GM21515 (cell line): ENCODE results near the gene MMEL1.
"Not testable (repeated sequence)": the region's sequence is repeated elsewhere in the genome, so short reads cannot be mapped to it uniquely, and the experiment has no call there.

ENCODE experiments used
- ATAC-seq: cut with Tn5 transposase; IDR thresholded peaks from one replicate; pipeline ENCODE4 v1.9.1; 2021; ENCODE audit not compliant: unreplicated experiment

Gene MMEL1

DNA sequence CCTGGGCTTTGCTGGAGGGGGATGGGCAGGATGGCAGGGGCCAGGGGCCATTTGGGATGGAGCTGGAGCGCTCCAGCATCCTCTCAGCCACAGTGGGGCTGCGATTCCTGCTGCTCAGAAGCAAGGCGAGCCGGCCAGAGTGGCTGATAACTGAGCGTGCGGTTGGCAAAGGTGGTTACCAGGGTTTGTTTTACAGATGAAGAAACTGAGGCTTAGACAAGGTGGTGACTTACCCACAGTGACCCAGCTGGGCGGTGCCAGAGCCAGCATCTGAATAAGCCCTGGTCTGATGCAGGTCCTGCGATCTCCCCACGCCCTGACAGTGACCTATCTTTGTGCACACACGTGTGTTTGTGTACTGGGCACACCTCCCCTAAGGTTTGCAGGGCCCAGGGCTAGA, 52.1 kb downstream of the MMEL1 start:
- ATAC-seq = no peak

DNA sequence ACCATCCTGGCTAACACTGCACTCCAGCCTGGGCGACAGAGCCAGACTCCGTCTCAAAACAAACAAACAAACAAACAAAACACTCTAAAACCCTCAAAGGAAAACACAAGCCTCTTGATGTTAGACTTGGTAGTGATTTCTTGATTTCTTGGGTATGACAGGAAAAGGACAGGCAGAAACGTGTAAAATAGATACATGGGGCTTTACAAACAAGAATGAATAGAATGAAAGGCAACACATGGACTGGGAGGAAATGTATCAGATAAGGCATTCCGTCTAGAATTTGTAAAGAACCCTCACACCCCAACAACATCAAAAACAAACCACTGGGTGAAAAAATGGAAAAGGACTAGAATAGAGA, 54.1 kb downstream of the MMEL1 start:
- ATAC-seq = no peak

DNA sequence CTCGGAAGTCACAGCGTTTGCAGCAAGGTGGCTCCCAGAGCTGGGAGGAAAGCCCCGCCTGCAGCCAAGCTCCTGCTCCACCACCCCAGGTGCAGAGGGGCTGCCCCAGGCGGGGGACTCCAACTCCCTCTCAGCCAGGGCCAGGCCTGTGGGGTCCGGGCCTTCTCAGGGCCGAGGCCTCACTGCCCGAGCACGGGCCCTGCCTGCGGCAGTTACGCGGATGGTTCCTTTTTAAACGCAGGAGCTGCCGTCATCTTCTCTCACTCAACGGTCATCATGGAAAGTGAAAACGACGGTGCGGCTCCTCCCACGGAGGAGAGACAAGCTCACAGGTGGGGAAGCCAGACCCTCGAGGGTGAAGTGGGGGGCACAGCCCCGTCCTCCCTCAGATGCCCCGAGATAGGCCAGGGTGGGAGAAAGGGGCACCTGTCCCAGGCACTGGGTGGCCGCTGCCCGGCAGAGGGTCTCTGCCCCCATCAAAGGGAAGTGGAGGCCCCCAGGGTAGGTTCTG, 55.2 kb downstream of the MMEL1 start:
- peak; percentile 39 for ATAC-seq

DNA sequence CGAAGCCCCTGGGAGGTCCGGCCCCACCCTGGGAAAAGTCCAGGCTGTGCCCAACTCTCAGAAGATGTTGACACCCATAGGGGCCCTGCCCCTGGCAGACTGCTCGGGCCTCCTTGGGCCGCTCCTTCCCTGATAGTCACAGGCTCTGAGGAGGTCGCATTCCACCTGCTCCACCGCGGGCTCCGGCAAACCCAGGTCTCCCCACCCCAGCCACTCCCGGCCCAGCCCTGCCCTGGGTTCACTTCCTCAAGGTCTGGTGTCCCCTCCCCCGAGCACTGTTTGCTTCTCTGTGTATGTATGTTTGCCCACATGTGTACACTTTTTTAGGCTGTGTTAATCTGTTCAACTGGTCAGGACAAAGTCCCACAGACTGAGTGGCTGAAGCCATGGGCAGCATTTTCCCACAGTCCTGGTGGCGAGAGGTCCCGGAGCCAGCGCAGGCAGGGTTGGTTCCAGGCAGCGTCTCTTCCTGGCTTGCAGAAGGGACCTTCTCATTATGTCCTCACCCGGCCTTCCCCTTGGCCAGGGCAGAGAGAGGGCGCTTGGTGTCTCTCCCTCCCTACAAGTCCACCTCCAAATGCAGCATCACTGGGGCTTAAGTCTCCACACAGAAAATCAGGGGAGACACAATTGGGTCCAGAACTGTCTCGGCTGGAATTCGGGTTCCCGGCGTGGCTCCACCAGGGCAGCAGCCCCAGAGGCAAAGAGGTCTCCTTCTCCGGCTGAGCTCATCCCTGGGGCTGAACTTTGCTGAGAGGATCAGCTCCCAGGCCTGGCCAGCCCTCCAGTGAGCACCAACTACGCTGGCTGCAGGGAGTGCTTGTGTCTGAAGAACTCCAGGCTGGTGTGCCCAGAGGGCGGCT, 56.8 kb downstream of the MMEL1 start:
- no peak for ATAC-seq

DNA sequence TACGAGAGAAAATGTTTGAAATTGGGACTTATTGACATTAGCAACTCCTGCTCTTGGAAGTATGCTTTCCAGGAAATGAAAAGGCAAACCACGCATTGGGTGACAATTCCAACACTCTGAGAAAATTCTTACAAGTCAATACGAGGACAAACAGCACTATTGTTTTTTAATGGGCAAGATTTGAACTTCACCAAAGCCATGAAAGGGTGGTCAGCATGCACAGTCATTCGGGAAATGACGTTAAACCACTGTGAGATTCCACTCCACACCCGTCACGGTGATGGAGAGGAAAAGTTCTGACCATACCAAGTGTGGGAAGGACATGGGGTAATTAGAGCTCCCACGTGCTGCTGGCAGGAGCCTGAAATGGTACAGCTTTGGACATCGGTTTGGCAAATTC, 58.5 kb downstream of the MMEL1 start:
- ATAC-seq = no peak

DNA sequence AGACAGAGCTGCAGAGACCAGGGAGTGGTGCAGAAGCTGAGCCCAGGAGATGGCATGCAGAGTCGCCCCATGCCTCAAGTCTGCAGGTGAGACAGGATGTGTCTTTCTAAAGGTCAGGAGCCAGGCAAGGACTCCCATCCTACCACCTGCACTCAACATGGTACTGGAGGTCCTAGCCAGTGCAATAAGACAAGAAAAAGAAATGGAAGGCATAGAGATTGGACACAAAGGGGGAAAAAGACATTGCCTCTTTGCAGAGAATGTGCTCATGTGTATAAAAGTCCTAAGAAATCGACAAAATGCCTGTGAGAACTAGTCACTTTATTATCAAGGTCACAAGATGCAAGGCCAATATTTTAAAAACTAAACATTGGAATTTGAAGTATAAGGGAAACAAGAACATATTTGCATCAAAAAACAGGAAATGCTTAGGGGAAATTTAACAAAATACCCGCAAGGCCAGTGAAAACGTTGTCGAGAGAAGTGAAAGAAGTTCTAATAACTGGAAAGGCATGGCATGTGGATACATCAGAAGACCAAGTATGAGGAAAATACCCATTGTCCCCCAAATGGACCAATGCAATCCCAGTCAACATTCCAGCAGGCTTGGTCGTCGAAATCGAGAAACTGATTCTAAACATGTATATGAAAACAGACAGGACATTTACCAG, 59.4 kb downstream of the MMEL1 start:
- ATAC-seq = no peak

DNA sequence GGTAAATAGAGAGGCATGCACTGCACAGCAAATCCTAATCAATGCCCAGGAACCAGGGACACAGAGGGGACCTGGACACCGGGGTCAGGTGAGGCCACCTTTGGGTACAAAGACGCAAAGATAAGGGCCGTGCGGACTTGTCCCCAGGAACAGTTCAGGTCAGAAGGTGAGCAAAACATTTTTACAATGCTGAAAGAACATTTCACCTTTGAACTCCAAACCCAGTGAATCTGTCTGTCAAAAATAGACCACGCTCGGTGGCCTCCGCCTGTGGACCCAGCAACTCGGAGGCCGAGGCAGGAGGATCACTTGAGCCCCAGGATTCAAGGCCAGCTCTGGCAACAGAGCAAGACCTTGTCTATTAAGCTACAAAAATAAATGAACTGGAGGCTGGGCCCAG, 61.5 kb downstream of the MMEL1 start:
- no peak for ATAC-seq

DNA sequence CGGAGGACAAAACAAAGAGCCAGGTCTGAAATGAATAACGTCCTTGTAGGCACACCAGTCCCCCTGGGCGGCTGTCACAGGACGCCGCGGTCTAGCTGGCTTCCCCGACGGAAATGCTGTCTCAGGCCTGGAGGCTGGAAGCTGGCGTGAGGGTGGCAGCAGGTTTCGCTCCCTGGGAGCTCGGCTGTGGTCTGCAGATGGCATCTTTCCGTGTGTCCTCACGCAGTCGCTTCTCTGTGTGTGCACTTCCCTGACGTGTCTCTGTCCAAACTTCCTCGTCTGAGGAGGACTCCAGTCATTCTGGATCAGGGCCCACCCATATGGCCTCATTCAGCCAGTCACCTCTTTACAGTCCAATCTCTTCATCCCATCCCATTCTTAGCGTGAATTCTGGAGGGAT, 62.5 kb downstream of the MMEL1 start:
- no peak for ATAC-seq

DNA sequence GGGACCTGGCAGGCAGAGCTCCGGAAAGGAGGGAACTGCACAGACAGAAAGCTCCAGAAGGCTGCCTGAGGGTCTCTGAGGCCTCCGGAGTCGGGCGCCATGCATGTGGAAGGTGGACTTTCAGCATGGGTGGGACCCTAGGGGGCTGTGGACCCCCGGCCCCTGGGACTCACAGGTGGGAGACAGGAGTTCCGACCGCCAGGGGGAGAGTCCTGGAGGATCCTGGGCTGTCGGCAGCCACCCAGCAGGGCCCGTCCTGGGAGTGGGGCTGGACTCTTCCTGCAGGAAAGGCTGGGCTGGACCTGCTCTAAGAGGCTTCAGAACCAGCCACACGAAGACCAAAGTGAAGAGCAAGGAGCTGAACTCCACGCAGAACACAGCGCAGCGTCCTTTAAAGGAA, 63.1 kb downstream of the MMEL1 start:
- not testable (repeated sequence) for ATAC-seq

DNA sequence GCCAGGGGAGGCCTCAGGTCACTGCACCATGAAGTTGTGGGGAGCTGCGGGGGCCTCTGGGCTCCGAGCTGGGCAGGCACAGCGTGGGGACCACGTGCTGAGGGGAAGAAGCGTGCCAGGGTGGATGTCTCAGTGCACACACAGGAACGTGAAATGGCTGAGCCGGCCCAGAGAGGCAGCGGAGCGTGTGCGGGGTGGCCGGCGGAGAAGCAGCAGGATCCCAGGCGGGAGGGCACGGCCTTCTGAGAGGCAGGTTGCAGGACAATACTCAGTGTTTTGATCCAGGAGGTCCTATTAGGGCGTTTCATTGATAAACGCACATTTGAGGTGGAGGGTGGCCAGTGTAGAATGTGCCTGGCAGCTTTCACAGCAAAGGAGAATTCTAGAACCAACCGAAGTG, 63.8 kb downstream of the MMEL1 start:
- ATAC-seq = no peak

DNA sequence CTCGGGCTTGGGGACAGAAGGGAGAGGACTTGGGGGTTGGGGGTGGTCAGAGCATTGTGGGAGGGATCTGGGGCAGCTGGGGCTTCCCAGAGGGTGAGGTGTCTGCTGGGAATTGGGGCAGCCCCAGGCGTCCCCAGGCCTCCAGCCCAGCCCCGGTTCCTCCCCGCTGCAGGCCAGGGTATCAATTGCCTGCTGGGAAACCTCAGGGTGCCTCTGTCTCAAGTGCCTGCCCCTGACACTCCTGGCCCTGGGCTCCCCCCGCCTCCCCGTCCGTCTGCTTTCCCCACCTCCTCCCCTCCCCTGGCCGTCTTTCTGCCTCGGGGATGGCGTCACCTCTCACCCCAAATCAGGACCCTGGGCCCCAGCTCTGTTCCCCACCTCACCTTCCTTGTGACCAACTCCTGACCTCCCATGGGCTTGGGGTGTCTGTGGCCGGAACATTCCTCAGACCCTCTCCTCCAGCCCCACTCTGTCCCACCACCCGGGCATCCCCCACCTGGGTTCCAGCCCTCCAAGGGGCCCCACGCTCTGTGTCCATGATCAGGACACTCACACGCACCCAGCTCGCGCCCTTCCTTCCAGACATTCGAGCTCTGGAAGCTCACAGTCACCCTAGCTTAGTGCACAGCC, 64.5 kb downstream of the MMEL1 start:
- ATAC-seq = not testable (repeated sequence)

DNA sequence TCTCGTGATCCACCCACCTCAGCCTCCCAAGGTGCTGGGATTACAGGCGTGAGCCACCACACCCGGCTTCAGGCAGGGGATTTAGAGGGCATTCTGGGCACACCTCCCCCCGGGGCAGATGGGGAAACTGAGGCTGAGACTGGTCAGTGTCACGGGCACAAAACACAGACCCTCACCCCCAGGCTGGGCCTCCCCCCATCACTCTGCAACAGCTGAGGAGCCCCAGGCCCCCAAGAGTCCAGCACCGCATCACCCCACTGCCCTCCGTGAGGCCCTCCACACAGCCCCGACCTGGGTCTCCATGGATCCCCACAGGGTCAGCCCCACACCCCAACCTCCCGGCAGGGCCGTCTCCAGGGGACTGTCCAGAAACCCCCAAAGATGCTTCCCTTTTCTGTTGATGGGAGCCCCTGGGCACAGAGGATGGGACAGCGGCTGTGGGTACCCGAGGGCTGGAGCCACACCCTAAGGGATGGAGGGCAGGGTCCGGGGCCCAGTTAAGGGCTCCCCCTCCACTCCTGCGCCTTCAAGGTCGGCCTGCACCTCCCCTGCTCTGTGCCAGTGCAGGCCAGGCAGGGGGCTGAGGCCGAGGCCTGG, 65.6 kb downstream of the MMEL1 start:
- ATAC-seq = no peak

DNA sequence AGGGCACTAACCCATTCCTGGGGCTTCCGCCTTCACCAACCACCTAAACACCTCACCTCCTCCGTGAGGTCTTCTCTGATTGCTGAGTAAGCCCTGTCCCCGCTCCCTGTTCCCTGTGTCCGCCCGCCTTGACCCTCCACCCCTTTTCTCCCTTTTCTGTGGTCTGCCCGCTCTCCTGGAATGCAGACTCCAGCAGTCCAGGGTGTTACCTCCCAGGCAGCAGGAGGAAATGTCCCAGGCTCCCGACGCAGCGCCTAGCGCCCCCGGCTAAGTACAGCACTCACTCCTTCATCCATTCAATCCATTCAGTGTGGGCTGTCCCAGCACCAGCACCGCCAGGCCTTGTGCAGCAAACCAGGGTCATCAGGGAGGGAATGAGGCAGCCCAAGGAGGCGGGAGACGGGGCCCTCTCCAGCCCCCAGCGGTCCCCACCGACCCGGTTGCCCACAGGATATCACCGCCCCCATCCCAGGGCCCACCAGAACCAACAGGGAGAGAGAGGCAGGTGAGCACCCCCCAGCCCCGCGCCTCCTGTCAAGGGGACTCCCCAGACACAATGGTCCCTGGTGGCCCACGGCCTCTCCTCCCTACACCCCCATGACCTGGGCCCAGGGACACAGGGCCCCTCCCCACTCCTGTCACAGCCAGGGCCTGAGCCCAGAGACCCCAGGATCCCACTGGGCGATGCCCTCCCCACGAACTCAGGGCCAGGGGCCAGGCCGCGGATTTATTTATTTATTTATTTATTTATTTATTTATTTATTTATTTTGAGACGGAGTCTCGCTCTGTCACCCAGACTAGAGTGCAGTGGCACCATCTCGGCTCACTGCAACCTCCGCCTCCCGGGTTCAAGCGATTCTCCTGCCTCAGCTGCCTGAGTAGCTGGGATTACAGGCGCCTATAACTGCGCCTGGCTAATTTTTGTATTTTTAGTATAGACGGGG, 66.4 kb downstream of the MMEL1 start:
- no peak for ATAC-seq

DNA sequence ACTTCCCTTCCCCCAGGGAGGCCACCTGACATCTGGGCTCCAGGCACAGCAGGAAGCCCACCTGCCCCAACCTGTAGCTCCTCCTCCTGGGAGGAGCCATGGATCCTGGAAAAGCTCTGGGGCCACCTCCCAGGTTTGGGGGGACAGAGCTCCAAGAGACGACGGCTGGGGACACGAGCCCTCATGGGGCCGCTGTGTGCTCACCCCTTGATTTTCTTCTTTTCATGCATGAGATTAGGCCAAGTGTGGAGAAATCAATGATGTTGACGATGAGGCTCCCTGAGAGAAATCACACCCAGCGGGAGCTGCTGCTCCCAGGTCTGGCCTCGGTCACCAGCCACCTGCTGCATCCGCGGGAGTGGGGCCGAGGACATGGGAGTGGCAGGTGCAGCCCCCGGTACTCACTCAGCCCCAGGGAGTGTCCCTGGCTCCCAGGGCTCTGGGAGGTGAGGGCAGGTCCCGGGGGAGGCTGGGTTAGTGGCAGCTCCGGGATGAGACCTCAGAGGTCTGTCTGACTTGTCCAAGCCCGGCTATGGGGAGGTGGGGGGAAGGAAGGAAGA, 67.9 kb downstream of the MMEL1 start:
- no peak for ATAC-seq

DNA sequence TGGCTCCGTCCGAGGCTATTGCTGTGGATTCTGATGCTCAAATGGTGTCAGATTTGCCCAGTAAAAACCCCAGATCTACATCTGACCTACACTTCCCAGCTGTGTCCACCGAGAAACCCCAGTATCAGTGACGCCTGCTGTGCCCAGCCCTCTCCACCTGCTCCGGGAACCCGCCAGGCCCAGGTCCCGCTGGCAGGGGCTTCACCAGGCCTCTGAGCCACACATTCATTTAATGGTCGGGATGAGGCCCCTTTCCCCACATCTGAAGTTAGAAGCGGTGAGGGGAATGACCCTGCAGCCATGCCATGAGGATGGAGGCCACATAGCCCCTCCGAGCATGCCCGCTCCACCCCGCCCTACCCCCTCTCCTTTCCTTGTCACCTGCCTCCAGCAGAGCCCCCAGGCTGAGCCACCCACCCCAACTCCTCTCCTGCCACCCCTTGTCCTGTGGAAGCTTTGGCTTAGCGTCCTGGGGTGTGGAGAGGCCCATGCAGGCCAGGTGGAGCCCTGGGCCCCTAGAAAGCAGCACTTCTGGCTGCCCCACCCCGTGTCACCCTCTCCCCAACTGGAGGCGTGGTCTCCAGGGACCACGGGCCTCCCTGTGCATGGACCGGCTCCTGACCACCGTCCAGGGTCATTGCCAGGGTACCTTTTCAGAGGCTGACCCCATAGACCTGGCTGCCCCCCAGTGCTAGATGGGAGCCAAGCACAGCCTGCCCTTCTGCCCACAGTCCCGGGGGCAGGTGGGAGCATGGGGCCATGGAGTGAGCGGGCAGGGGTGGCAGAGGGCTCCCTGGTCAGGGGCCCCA, 68.6 kb downstream of the MMEL1 start:
- ATAC-seq = no peak

DNA sequence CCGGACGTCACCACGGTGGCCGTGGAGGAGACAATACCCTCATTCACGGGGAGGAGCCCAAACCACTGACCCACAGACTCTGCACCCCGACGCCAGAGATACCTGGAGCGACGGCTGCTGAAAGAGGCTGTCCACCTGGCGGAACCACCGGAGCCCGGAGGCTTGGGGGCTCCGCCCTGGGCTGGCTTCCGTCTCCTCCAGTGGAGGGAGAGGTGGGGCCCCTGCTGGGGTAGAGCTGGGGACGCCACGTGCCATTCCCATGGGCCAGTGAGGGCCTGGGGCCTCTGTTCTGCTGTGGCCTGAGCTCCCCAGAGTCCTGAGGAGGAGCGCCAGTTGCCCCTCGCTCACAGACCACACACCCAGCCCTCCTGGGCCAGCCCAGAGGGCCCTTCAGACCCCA, 69.6 kb downstream of the MMEL1 start:
- ATAC-seq = no peak

DNA sequence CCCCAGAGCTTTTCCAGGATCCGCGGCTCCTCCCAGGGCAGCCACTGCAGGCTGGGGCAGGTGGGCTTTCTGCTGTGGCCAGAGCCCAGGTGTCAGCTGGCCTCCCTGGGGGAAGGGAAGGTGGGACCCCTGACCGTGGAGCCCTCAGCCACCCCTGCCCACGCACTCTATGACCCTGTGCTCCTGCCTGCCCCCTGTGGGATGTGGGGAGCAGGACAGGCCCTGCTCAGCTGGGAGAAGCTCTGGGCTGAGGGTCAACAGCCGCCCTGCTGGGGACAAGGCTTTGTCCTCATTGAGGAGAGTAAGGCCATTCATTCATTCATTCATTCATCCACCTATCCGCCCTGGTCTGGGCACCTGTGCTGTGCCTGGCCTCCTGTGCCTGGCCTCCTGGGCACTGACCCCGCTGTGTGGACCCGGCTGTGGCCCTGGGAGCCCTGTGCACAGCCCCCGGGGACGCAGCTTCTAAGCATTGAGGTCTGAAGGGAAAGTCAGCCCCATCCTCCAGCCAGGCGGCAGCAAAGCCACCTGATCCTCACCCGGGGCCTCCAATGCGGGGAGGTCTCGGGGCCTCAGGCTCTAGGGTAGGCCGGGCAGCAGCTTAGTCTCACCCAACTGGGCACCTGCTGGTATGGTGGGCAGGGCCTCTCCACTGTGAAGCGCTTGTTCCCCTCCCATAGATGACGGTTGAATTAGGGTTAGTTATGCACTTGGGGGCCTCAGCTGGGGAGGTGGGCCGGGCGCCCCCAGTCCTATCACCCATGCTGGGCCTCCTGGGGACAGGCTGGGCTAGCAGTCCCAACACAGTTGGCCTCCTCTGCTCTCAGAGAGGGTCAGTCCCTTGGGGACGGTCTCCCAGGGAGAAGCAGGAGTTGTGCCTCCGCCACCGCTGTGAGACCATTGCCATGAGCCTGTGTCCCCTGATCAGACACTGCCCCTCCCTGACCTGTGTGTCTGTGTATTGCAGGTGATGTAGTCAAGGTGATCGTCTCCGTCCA, 70.6 kb downstream of the MMEL1 start:
- no peak for ATAC-seq

DNA sequence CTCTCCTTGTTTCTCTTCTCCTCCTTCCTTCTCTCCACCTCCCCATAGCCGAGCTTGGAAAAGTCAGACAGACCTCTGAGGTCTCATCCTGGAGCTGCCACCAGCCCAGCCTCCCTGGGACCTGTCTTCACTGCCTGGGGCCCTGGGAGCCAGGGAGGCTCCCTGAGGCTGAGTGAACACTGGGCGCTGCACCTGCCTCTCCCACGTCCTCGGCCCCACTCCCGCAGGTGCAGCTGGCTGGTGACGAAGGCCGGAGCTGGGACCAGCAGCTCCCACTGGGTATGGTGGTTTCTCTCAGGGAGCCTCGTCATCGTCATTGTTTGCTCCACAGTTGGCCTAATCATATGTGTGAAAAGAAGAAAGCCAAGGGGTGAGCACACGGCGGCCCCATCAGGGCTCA, 71.4 kb downstream of the MMEL1 start:
- ATAC-seq = no peak
